GM19025 (cell line): ENCODE data around the gene TSC2.
"Not testable (repeated sequence)": the region's sequence is repeated elsewhere in the genome, so short reads cannot be mapped to it uniquely, and the experiment has no call there.

Source experiments
- ATAC-seq: cut with Tn5 transposase; IDR thresholded peaks from one replicate; pipeline ENCODE4 v1.9.1; 2021; ENCODE audit warnings: mild to moderate bottlenecking, low read depth, moderate library complexity; ENCODE audit not compliant: unreplicated experiment

TSC2 gene

DNA sequence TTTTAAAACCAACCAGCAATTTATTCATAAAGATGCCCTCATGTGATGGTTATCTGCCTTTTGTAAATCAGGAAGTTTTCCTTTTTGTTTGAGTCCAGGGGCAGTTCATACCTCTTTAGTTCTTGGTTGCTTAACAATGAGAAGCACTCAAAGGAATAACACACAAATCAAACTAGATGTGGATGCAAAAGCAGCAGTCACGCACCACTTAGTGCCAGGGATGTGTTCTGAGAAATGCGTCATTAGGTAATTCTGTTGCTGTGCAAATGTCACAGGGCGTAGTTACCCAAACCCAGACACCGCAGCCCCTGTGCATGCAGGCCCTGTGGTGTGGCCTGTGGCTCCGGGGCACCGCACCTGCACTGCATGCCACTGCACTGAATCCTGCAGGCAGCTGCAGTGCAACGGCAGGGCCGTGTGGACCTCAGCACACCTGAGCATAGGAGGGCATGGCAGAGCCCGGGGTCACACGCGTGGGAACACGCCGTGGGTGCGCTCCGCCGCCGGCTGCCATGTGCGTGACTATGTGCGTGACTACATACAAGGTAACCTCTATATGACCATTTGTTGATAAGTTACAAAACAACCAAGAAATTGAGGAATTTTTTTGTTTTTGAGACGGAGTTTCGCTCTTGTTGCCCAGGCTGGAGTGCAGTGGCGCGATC is 48.3 kb downstream of the TSC2 start:
- no peak for ATAC-seq

DNA sequence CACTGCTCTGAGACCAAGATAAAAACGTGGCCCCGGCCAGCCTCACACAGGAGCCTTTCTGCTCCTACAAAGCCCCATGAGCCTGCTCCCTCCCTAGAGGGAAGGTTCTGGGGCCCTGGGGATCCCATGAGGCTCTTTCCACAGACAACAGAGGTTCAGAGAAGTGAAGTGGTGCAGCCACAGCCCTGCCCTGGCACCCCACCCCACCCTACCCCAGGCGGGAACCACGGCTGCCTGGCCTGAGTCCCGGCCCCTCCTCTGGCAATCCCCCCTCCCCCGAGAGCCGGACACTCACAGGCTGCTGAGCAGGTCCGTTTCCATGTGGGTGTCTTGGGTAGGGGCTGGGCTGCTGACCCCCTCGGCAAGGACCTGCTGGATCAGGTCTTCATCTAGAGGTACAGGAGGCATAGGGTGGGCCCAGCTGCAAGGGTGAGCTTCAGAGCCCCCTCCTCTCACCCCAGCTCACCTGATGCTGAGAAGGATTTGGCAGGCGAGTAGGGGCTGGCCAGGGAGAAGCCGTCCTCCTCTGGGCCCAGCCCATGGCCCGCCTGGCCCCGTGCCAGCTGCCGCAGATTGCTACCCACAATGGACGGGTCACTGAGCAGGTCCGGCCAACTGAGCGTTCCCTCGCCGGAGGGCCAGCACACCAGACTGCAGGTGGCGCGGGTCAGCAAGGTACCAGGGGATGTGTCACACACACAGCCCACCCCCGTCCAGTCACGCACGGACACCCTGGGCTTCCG is 49.2 kb downstream of the TSC2 start:
- ATAC-seq: no peak

- not testable (repeated sequence) for ATAC-seq
These were observed 49.9 kb downstream of the TSC2 start for GRCh38 chr16:2097689-2098088.

- not testable (repeated sequence) for ATAC-seq
These were observed 53.8 kb downstream of the TSC2 start for GRCh38 chr16:2101581-2101980.

- ATAC-seq: no peak
These were observed 54.7 kb downstream of the TSC2 start for GRCh38 chr16:2102471-2102870.

DNA sequence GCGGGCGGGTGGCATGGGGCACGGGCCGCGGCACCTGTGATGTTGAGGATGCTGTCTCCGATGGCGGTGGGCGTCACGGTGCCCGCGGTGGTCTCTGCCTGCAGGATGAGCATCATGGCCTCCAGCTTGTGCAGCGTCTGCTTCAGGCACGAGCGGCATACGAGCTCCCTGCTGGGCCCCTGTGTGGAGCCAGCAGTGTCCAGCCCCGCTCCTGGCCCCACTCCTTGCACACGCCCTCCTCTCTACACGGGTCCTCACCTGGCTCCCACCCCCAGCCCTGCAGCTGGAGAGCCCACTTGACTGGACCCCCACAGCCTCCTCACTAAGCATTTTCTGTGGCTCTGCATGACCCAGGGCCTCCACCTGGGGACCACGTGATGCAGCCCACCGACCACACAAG is 56.7 kb downstream of the TSC2 start:
- not testable (repeated sequence) for ATAC-seq

GRCh38 chr16:2105291-2105690 is 57.5 kb downstream of the TSC2 start:
- not testable (repeated sequence) for ATAC-seq

- ATAC-seq: not testable (repeated sequence)
These were observed 58.0 kb downstream of the TSC2 start for GRCh38 chr16:2105769-2106168.

GRCh38 chr16:2106211-2106610 is 58.4 kb downstream of the TSC2 start:
- ATAC-seq: not testable (repeated sequence)

DNA sequence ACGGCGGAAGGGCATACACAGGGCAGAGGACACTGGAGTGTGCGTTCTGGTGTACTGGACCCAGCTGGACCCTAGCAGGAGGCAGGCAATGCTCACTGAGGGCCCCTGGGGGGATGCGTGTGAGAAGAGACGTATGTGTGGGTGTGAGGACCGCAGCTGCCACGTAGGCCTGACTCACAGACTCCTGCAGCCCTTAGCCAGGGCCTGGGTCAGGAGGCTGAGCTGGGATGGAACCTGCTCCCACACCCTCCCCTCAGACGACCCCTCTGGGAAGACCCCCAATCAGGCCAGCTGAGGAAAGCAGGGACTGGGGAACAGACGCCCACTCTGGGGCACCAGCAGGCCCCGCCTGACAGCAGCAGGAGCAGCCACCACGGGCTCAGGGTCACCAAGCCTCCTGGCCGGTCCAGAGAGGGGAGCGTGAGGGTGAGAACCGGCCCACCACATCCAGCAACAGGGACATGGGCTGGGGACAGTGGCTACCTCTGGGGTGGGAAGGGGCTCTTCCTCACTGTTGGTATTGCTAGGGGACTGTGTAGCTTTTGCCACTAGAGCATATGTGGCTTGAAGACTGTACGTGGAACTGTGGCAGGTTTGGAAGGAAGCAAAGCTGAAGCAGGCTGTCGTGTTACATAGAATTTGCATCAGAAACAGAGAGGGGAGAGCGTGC is 59.5 kb downstream of the TSC2 start:
- ATAC-seq: not testable (repeated sequence)

GRCh38 chr16:2107791-2108125 is 60.0 kb downstream of the TSC2 start:
- ATAC-seq: not testable (repeated sequence)

GRCh38 chr16:2108446-2109270 is 60.9 kb downstream of the TSC2 start:
- not testable (repeated sequence) for ATAC-seq

DNA sequence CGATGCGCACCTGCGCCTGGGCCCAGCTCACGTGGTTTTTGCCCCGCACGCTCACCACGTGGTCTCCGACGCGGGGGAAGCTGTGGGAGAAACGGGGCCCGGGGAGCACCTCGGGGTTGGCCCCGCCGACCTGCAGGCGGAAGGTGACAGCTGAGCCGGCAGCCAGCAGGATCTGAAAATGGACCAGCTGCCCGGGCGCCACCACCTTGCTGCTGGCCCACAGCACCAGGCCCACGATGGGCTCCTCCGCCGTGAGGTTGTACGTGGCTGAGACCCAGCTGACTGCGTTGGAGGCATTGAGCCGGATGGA is 61.4 kb downstream of the TSC2 start:
- not testable (repeated sequence) for ATAC-seq

GRCh38 chr16:2109872-2110271 is 62.1 kb downstream of the TSC2 start:
- not testable (repeated sequence) for ATAC-seq

DNA sequence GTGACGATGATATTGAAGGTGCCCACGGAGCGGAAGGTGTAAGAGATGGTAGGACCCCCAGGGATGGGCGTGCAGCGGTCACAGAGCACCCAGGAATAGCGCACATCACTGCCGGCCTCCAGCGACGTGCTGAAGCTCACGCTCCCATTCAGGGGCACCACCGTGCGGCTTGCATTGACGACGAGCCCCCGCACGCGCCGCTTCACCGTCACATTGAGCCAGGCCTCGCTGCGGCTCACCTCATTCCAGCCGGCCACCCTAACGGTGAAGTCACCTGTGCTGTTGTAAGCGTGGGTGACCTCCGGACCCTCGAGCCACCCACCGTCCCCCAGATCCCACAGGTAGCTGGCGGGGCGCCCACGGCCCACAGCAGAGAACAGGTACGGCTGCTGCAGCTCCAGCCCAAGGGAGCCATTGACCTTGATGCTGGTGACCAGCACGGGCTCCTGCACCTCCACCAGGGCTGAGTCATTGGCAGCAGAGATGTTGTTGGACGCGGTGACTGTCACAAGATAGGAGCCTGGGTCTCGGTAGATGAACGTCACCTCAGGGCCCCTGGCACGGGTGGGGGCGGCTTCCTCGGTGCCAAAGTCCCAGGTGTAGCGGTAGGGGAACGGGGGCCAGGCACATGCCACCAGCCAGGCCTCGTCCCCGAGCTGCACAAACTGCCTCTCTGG is 62.7 kb downstream of the TSC2 start:
- ATAC-seq: not testable (repeated sequence)

DNA sequence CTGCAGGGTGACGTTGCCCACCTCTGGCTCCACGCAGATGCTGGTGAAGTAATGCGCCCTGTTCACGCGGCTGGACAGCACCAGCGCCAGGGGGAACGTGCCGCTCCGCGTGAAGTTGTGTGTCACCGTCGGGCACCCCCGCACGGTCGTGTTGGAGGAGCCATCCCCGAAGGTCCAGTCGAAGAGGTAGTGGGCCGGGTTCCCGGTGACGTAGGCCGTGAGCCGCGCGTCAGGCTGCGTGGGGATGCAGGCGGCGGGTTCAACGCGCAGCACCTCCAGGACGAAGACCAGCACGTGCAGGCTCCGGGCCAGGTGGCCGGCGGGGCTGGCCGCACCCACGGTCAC is 63.2 kb downstream of the TSC2 start:
- ATAC-seq: not testable (repeated sequence)

DNA sequence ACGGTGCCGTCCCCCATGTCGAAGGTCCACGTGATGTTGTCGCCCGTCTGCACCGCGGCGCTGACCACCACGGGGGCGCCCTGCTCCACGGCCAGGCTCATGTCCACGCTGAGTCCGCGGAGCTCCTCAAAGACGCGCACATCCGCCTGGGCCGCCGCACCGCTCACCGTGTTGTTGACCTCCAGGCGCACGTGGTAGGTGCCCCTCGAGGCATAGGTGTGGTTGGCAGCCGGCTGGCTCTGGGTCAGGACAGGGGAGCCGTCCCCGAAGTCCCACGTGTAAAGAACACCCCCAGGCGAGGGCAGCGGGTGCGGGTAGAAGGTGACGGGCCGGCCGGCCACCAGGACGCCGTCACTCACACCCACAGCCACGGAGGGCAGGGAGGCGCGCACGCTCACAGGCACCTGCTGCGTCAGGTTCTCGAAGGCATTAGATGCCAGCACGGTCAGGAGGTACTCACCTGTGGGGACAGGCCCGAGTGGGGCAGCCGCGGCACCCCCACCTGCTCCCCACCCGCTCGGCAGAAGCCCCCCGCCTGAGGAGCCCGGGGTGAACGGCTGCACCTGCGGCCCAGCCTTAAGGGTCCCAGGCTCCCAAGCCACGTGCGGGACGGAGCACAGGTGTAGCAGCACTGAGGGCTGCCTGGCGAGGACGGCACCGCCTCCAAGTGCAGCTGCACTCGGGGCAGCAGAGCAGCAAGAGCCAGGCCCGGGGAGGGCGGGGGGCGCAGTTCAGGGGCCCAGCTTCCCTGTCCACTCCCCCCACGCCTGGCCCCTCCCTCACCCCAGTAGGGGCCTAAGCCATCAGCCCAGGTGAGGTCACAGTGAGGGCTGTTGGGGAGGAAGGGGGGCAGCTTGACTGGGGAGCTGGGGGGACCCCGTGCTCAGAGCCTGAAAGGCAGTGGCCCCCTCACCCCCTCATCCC is 63.9 kb downstream of the TSC2 start:
- ATAC-seq: not testable (repeated sequence)

- ATAC-seq: not testable (repeated sequence)
These were observed 64.8 kb downstream of the TSC2 start for GRCh38 chr16:2112539-2113106.

DNA sequence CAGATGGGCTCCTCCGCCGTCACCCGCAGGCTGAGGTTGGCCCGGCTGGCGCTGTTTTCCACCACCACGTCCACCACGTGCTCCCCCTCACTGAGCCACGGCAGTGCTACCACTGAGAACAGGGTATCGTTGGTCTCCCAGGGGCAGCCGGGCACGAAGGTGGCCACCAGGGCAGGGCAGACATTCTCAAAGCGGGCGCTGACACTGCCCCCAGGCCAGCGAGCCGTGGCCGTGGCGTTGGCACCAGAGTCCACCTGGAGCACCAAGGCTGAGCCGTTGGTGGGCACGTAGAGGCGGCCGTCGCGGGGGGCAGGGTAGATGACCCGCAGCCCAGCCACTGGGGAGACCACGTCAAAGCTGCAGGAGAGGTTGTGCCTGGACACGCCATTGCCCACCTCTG is 66.4 kb downstream of the TSC2 start:
- not testable (repeated sequence) for ATAC-seq
